Ovary (tissue), 9 donors: ENCODE results near the gene KCNIP1. TPM values are rescaled to one million over a fixed set of nuclear protein-coding genes. Genes with fewer than 3 reads are reported as not detected.

ENCODE experiments used
- DNase-seq, 5 donors: peaks; one replicate each; pipeline ENCODE4 v3.0.0-alpha.2; 2019 to 2020
- H3K27ac ChIP-seq, 2 donors: fragments of 200-600 bp; one replicate each; pipeline versions ENCODE4 v1.5.1 to v1.8.0; 2019 to 2022
- H3K27me3 ChIP-seq: fragments of 200-600 bp; one replicate; pipeline ENCODE4 v1.8.0; 2022
- H3K36me3 ChIP-seq: fragments of 200-600 bp; sonication (generic); one replicate; pipeline ENCODE4 v1.5.1; 2019
- H3K4me1 ChIP-seq: one replicate; pipeline ENCODE4 v1.8.1; 2013; ENCODE audit warnings: mild to moderate bottlenecking, moderate library complexity; ENCODE audit not compliant: insufficient read depth
- H3K4me3 ChIP-seq: fragments of 200-600 bp; sonication (generic); one replicate; pipeline ENCODE4 v1.5.1; 2017
- H3K9me3 ChIP-seq, 2 donors: fragments of 200-600 bp in 1 of 2; sonication (generic) in 1 of 2; one replicate each; pipeline versions ENCODE4 v1.5.1 to v1.8.1; 2013 to 2019; ENCODE audit warnings: mild to moderate bottlenecking in 1 of 2, moderate library complexity in 1 of 2
- CTCF ChIP-seq, 3 donors: fragments of 450-650 bp in 2 of 3; fragments of 200-600 bp in 1 of 3; IDR thresholded peaks; one replicate each; pipeline versions ENCODE4 v1.5.1 to v1.8.0; 2016 to 2022; ENCODE audit warnings: antibody characterized with exemption in 3 of 3, mild to moderate bottlenecking in 1 of 3
- EP300 ChIP-seq: sonication (generic); formaldehyde crosslinking; IDR thresholded peaks from one replicate; pipeline ENCODE4 v1.6.1; 2017; ENCODE audit warnings: antibody characterized with exemption
- POLR2A ChIP-seq: fragments of 450-650 bp; IDR thresholded peaks from one replicate; pipeline ENCODE4 v1.6.1; 2017; ENCODE audit warnings: antibody characterized with exemption, mild to moderate bottlenecking, moderate library complexity
- WGBS, 3 donors: extraction: QIAGEN DNeasy Blood & Tissue Kit in 1 of 3; methylation state at CpG; one replicate each; pipeline versions ENCODE4 v1.1.5 to v1.1.7; 2013 to 2017; 5-methylcytosine and 5-hydroxymethylcytosine counted together
- intact Hi-C, 4 donors: fragments of 100-400 bp; cut with DNase I; formaldehyde crosslinking; loops; one replicate each; pipeline versions ENCODE4 v1.11.0 to v1.15.1; 2022 to 2023
- polyA plus RNA-seq, 2 donors: library from polyadenylated mRNA; stranded (reverse); fragments of 200-250 nt in 1 of 2; fragments of 350-450 nt in 1 of 2; fragmentation: Illumina TruSeq in 1 of 2; extraction: RNeasy Lipid Tissue Mini Kit (QIAGEN cat#74804) in 1 of 2; gene quantifications; one replicate each; pipeline ENCODE4 v1.2.3, GENCODE V29; 2013 to 2014
- total RNA-seq, 7 donors: library from RNA; depleted of rRNA in 2 of 7; stranded (reverse); fragments of >200 nt in 2 of 7; fragmentation: NEBNext Ultra II Directional in 3 of 7; extraction: Animal tissue kit (Norgen Biotek cat#: 25700) in 3 of 7; gene quantifications; one replicate each; pipeline versions ENCODE4 v1.1.0 to v1.2.4, GENCODE V29; 2016 to 2023
- donor health status: DM: no; HTN: no; CAD: no; lungs with moderate emphysema.
- donor health status: DM: no; HTN: no; CAD: no.
- donor health status: Bipolar disorder and iron deficiency.
- donor health status: DM: yes; HTN: yes; CAD: no.
- donor health status: DM: no; HTN: no; CAD: no.
- donor health status: DM: yes; HTN: yes; CAD: no.

KCNIP1 gene
- total and polyA plus RNA-seq, 9 donors = 0.20 to 2.2 (median 0.66) TPM

- TF ChIP-seq POLR2A (no peak), EP300 (no peak), CTCF (IDR thresholded peaks at IDR 0.05) (no peak)
- intact Hi-C loops = no loop called here
- no peak overlapping the region for H3K27ac ChIP-seq
Observed at GRCh38 chr5:170587808-170588207, 84.0 kb downstream of the KCNIP1 start.

DNA sequence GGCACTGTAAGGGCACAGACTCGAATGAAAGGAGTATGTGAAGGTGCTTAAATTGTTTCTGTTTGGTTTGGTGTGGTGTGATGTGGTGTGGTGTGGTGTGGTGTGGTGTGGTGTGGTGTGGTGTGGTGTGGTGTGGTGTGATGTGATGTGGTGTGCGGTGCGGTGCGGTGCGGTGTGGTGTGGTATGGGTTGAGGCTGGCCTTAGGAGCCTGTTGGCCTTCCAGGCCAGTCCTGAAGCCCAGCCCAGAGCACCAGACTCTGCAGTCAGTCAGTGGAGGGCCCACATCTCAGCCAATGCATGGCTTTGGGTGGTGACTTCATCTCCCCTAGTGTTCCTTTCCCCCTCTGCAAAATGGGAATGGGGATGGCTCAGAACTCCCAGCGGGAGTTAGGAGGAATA, 85.8 kb downstream of the KCNIP1 start:
- H3K9me3 ChIP-seq = no peaks in the 10 kb centered on the region
- no peaks in the 10 kb centered on the region for H3K36me3 ChIP-seq
- no peak overlapping the region for H3K27ac ChIP-seq
- no peak for DNase-seq
- H3K4me3 ChIP-seq = no peak overlapping the region
- 89 to 92% (median 92%) methylated on average over 6 of the region's 6 CpGs for WGBS, 3 donors
- intact Hi-C loops = no loop called here
- no peak for TF ChIP-seq CTCF (IDR thresholded peaks at IDR 0.05)
- no peak for TF ChIP-seq EP300
- TF ChIP-seq POLR2A = no peak
- no peaks in the 10 kb centered on the region for H3K27me3 ChIP-seq
- no peaks in the 10 kb centered on the region for H3K4me1 ChIP-seq

More at GRCh38 chr5:170587808-170588207, 84.0 kb downstream of the KCNIP1 start:
- DNase-seq = no peak
- H3K36me3 ChIP-seq = no peaks in the 10 kb centered on the region
- H3K4me1 ChIP-seq = no peaks in the 10 kb centered on the region
- no peak overlapping the region for H3K4me3 ChIP-seq
- 41 to 46% (median 45%) methylated on average over 2 of the region's 2 CpGs for WGBS, 3 donors
- H3K27me3 ChIP-seq = no peaks in the 10 kb centered on the region
- H3K9me3 ChIP-seq = no peaks in the 10 kb centered on the region

GRCh38 chr5:170590566-170590965, 86.7 kb downstream of the KCNIP1 start:
- intact Hi-C loops = no loop called here
- Histone ChIP-seq H3K9me3 (no peaks in the 10 kb centered on the region), H3K4me3 (no peak overlapping the region), H3K36me3 (no peaks in the 10 kb centered on the region), H3K27me3 (no peaks in the 10 kb centered on the region), H3K27ac (no peak overlapping the region), H3K4me1 (no peaks in the 10 kb centered on the region)
- WGBS, 3 donors = 59 to 76% (median 63%) methylated on average over 3 of the region's 3 CpGs
- TF ChIP-seq EP300 (no peak), POLR2A (no peak), CTCF (IDR thresholded peaks at IDR 0.05) (no peak)
- DNase-seq = no peak

DNA sequence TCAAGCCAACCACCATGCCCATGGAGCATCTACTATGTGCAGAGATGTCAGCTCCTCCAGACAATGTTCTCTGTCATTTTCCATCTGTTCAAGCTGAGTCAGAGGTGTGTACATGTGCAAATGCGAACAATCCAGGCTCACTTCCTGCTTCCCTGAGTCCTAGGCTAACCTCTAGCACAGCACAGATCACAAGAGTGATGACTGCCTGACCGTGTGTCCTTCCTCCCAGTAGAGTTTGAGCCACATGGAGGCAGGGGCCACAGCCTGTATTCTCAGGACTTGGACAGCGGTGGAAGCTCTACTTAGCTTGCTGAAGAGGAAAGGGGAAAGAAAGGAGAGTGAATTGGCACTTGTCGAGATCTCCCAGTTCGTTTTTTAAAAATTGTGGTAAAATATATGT, 87.2 kb downstream of the KCNIP1 start:
- no peak overlapping the region for H3K27ac ChIP-seq
- no peaks in the 10 kb centered on the region for H3K27me3 ChIP-seq
- no peaks in the 10 kb centered on the region for H3K9me3 ChIP-seq
- H3K36me3 ChIP-seq = no peaks in the 10 kb centered on the region
- 69 to 76% (median 71%) methylated on average over 5 of the region's 5 CpGs for WGBS, 3 donors
- no peaks in the 10 kb centered on the region for H3K4me1 ChIP-seq
- intact Hi-C loops = no loop called here
- no peak for DNase-seq
- no peak overlapping the region for H3K4me3 ChIP-seq
- TF ChIP-seq POLR2A (no peak), EP300 (no peak)

DNA sequence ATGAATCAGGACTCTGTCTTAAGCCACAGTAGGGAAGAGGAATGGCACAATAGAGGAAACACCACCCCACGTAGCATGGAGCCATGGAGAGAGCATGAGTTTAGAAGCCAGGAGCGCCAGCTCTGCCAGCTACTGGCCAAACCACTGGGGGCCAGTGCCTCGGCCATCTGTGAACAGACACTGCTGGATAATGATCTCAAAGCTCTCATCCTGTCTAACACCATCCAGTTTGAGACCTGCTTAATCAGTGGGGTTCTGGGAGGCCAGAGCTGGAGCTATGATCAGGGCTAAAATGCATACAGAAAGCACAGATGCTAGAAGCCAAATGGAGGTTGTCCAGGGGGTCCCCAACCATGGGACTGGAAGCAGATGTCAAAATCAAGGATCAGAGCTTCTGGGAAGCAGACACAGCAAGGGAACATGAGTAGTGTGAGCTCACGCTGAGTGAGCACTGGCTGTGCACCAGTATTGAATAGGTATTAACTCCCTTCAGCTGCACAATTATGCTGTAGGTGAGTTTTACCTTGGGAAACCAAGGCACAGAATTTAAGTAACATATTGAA, 92.7 kb downstream of the KCNIP1 start:
- WGBS, 3 donors = 89 to 95% (median 95%) methylated on average over 4 of the region's 4 CpGs
- Histone ChIP-seq H3K4me3 (no peak overlapping the region), H3K36me3 (no peaks in the 10 kb centered on the region), H3K27me3 (no peaks in the 10 kb centered on the region), H3K9me3 (no peaks in the 10 kb centered on the region), H3K4me1 (peaks cover 3% of the 10 kb centered on the region), H3K27ac (no peak overlapping the region)
- intact Hi-C loops = no loop called here
- no peak for DNase-seq
- TF ChIP-seq EP300 (no peak), POLR2A (no peak), CTCF (IDR thresholded peaks at IDR 0.05) (no peak)
